ENCODE data around the gene ORM2.
"Not testable (repeated sequence)": the region's sequence is repeated elsewhere in the genome, so short reads cannot be mapped to it uniquely, and the experiment has no call there.

The ORM2 gene

DNA sequence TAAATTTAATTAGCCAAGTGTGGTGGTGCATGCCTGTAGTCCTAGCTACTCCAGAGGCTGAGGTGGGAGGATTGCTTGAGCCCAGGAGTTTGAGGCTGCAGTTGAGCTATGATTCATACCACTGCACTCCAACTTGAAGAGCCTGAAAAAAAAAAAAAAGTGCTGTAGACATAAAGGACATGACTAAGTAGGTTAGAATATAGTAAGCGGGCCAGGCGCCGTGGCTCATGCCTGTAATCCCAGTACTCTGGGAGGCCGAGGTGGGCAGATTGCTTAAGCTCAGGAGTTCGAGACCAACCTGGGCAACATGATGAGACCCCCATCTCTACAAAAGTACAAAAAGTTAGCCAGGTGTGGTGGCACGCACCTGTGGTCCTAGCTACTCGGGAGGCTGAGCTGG, 9.0 kb upstream of the ORM2 start:
- H3K4ac ChIP-seq (ENCODE audit: low read depth in 1 of 2, low read length in 2 of 2); H3K9ac ChIP-seq (ENCODE audit: low read length); H3K79me1 ChIP-seq (replicated peaks; ENCODE audit: low read length, poor library complexity, severe bottlenecking); H4K91ac ChIP-seq (ENCODE audit: low read length); H2AFZ ChIP-seq (ENCODE audit: low read depth, low read length); H4K8ac ChIP-seq (ENCODE audit: low read length); H3K9me3 ChIP-seq (ENCODE audit: control insufficient read depth, low read length); H2BK5ac ChIP-seq (ENCODE audit: low read depth, low read length, poor library complexity, severe bottlenecking); H3K4me1 ChIP-seq (ENCODE audit: control insufficient read depth, insufficient read depth, low read depth, low read length); H3K14ac ChIP-seq (ENCODE audit: low read length in 2 of 2); H2BK12ac ChIP-seq (ENCODE audit: low read length in 2 of 2); H3K23ac ChIP-seq (ENCODE audit: low read length in 2 of 2); H2AK5ac ChIP-seq (ENCODE audit: low read length, severe bottlenecking); H2BK120ac ChIP-seq (ENCODE audit: low read depth, low read length); H3K4me3 ChIP-seq (ENCODE audit: insufficient read depth in 1 of 2, low read depth in 1 of 2, low read length in 2 of 2); H3K18ac ChIP-seq (ENCODE audit: low read depth in 1 of 2, low read length in 2 of 2); H3K4me2 ChIP-seq (ENCODE audit: low read length, poor library complexity, severe bottlenecking); H2BK15ac ChIP-seq (ENCODE audit: low read depth, poor library complexity, severe bottlenecking); H3K27me3 ChIP-seq (ENCODE audit: control insufficient read depth in 1 of 2, insufficient read depth in 1 of 2, low read length in 2 of 2); H3K27ac ChIP-seq (ENCODE audit: low read length, poor library complexity, severe bottlenecking); H3K36me3 ChIP-seq (ENCODE audit: control insufficient read depth in 1 of 2, insufficient read depth in 2 of 2, low read depth in 1 of 2, low read length in 2 of 2): not testable (repeated sequence)
- peak; percentile 77 for DNase-seq
- WGBS: 50% methylated on average over 7 of the region's 7 CpGs

DNA sequence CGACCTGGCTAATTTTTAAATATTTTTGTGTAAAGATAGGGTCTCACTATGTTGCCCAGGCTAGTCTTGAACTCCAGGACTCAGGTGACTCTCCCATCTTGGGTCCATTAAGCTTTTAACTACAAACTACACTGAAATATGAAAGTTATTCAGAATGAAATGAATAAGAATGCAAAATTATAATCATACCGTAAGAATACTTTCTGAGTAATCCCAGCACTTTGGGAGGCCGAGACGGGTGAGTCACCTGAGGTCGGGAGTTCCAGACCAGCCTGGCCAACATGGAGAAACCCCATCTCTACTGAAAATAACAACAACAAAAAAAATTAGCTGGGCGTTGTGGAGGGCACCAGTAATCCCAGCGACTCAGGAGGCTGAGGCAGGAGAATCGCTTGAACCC, 7.9 kb upstream of the ORM2 start:
- peaks cover 0 to 9% of the 10 kb centered on the region in 2 experiments for H3K27me3 ChIP-seq (ENCODE audit: control insufficient read depth in 1 of 2, insufficient read depth in 1 of 2, low read length in 2 of 2)
- no peak overlapping the region for H2BK12ac ChIP-seq (ENCODE audit: low read length in 2 of 2)
- H3K79me1 ChIP-seq (replicated peaks; ENCODE audit: low read length, poor library complexity, severe bottlenecking): no peaks in the 10 kb centered on the region
- H3K4me1 ChIP-seq (ENCODE audit: control insufficient read depth, insufficient read depth, low read depth, low read length): peaks cover 8% of the 10 kb centered on the region
- H2BK120ac ChIP-seq (ENCODE audit: low read depth, low read length): no peak overlapping the region
- H3K27ac ChIP-seq (ENCODE audit: low read length, poor library complexity, severe bottlenecking): no peak overlapping the region
- H3K36me3 ChIP-seq (ENCODE audit: control insufficient read depth in 1 of 2, insufficient read depth in 2 of 2, low read depth in 1 of 2, low read length in 2 of 2): no peaks in the 10 kb centered on the region
- no peak overlapping the region for H3K4ac ChIP-seq (ENCODE audit: low read depth in 1 of 2, low read length in 2 of 2)
- no peak overlapping the region for H3K4me3 ChIP-seq (ENCODE audit: insufficient read depth in 1 of 2, low read depth in 1 of 2, low read length in 2 of 2)
- WGBS: 68% methylated on average over 7 of the region's 8 CpGs
- no peak overlapping the region for H3K18ac ChIP-seq (ENCODE audit: low read depth in 1 of 2, low read length in 2 of 2)
- H3K9ac ChIP-seq (ENCODE audit: low read length): no peak overlapping the region
- no peak overlapping the region for H3K14ac ChIP-seq (ENCODE audit: low read length in 2 of 2)
- no peak overlapping the region for H2AK5ac ChIP-seq (ENCODE audit: low read length, severe bottlenecking)
- no peak overlapping the region for H4K8ac ChIP-seq (ENCODE audit: low read length)
- H3K4me2 ChIP-seq (ENCODE audit: low read length, poor library complexity, severe bottlenecking): no peak overlapping the region
- no peak for DNase-seq
- no peak overlapping the region for H2BK5ac ChIP-seq (ENCODE audit: low read depth, low read length, poor library complexity, severe bottlenecking)
- no peak overlapping the region for H2BK15ac ChIP-seq (ENCODE audit: low read depth, poor library complexity, severe bottlenecking)
- H3K23ac ChIP-seq (ENCODE audit: low read length in 2 of 2): no peak overlapping the region
- H3K9me3 ChIP-seq (ENCODE audit: control insufficient read depth, low read length): no peaks in the 10 kb centered on the region
- H2AFZ ChIP-seq (ENCODE audit: low read depth, low read length): no peak overlapping the region
- no peak overlapping the region for H4K91ac ChIP-seq (ENCODE audit: low read length)

DNA sequence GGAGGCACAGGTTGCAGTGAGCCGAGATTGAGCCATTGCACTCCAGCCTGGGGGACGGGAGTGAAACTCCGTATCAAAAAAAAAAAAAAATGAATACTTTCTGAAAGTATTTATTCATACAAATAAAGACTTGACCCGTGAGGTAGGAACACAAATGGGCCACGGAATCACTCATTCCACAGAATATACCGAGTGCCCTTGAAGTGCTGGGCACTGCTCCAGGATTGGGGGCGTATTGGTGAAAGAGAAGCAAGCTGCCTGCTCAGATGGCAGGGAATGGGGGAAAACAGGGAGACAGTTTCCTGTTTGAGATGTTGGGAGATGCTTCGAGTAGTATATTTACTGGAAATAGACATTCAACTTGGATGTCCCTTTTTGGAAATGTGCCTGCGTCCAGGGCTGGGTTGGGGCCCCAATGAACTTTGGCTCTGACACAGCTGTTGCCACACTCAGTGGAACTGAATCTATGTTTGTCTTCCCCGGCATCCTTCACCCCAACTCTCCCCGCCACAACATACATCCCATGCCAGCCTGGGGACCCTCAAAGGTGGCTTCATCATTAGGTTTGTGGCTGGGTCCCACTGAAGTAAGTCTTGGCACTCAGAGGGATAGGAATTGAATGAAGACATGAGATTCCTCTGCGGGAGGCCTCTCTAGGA, 7.4 kb upstream of the ORM2 start:
- H3K9me3 ChIP-seq (ENCODE audit: control insufficient read depth, low read length); H3K36me3 ChIP-seq (ENCODE audit: control insufficient read depth in 1 of 2, insufficient read depth in 2 of 2, low read depth in 1 of 2, low read length in 2 of 2); H3K4me3 ChIP-seq (ENCODE audit: insufficient read depth in 1 of 2, low read depth in 1 of 2, low read length in 2 of 2); H2AFZ ChIP-seq (ENCODE audit: low read depth, low read length); H3K4me1 ChIP-seq (ENCODE audit: control insufficient read depth, insufficient read depth, low read depth, low read length); H3K27ac ChIP-seq (ENCODE audit: low read length, poor library complexity, severe bottlenecking); H2BK15ac ChIP-seq (ENCODE audit: low read depth, poor library complexity, severe bottlenecking); H3K79me1 ChIP-seq (replicated peaks; ENCODE audit: low read length, poor library complexity, severe bottlenecking); H2BK5ac ChIP-seq (ENCODE audit: low read depth, low read length, poor library complexity, severe bottlenecking); H3K4ac ChIP-seq (ENCODE audit: low read depth in 1 of 2, low read length in 2 of 2); DNase-seq; H3K18ac ChIP-seq (ENCODE audit: low read depth in 1 of 2, low read length in 2 of 2); H3K4me2 ChIP-seq (ENCODE audit: low read length, poor library complexity, severe bottlenecking); H2BK12ac ChIP-seq (ENCODE audit: low read length in 2 of 2); H4K91ac ChIP-seq (ENCODE audit: low read length); H2AK5ac ChIP-seq (ENCODE audit: low read length, severe bottlenecking); H3K23ac ChIP-seq (ENCODE audit: low read length in 2 of 2); H3K27me3 ChIP-seq (ENCODE audit: control insufficient read depth in 1 of 2, insufficient read depth in 1 of 2, low read length in 2 of 2); H3K14ac ChIP-seq (ENCODE audit: low read length in 2 of 2); H3K9ac ChIP-seq (ENCODE audit: low read length); H2BK120ac ChIP-seq (ENCODE audit: low read depth, low read length); H4K8ac ChIP-seq (ENCODE audit: low read length): not testable (repeated sequence)
- 93% methylated on average over 5 of the region's 12 CpGs for WGBS

DNA sequence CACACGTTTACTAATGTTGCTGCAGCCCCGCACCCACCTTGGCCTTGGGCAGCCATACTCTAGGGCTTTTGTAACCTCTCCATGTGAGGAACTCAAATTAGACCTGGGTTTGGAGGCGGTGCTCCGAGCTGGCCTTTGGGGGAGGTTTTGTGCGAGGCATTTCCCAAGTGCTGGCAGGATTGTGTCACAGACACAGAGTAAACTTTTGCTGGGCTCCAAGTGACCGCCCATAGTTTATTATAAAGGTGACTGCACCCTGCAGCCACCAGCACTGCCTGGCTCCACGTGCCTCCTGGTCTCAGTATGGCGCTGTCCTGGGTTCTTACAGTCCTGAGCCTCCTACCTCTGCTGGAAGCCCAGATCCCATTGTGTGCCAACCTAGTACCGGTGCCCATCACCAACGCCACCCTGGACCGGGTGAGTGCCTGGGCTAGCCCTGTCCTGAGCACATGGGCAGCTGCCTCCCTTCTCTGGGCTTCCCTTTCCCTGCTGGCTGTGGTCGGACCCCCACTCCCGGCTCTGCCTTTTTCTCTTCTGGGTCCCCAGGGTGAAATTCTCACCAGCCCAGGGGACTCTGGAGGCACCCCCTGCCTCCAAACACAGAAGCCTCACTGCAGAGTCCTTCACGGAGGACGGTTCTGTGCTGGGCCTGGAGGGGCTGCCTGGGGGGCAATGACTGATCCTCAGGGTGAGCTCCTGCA, 6.7 kb upstream of the ORM2 start, which contains the start of gene ORM1:
ORM1 (plus strand) TSS at position 268 of the 701 bp plus-strand sequence; CDS start at position 304, 36 bp downstream.
- not testable (repeated sequence) for H3K9me3 ChIP-seq (ENCODE audit: control insufficient read depth, low read length); H4K91ac ChIP-seq (ENCODE audit: low read length); H2BK120ac ChIP-seq (ENCODE audit: low read depth, low read length); H3K4ac ChIP-seq (ENCODE audit: low read depth in 1 of 2, low read length in 2 of 2); H3K23ac ChIP-seq (ENCODE audit: low read length in 2 of 2); H4K8ac ChIP-seq (ENCODE audit: low read length); H3K4me2 ChIP-seq (ENCODE audit: low read length, poor library complexity, severe bottlenecking); H2AK5ac ChIP-seq (ENCODE audit: low read length, severe bottlenecking); H2BK12ac ChIP-seq (ENCODE audit: low read length in 2 of 2); H2BK5ac ChIP-seq (ENCODE audit: low read depth, low read length, poor library complexity, severe bottlenecking); H3K79me1 ChIP-seq (replicated peaks; ENCODE audit: low read length, poor library complexity, severe bottlenecking); H3K9ac ChIP-seq (ENCODE audit: low read length); H3K4me1 ChIP-seq (ENCODE audit: control insufficient read depth, insufficient read depth, low read depth, low read length); H3K36me3 ChIP-seq (ENCODE audit: control insufficient read depth in 1 of 2, insufficient read depth in 2 of 2, low read depth in 1 of 2, low read length in 2 of 2); DNase-seq; H2BK15ac ChIP-seq (ENCODE audit: low read depth, poor library complexity, severe bottlenecking); H3K18ac ChIP-seq (ENCODE audit: low read depth in 1 of 2, low read length in 2 of 2); H2AFZ ChIP-seq (ENCODE audit: low read depth, low read length); H3K4me3 ChIP-seq (ENCODE audit: insufficient read depth in 1 of 2, low read depth in 1 of 2, low read length in 2 of 2); H3K27ac ChIP-seq (ENCODE audit: low read length, poor library complexity, severe bottlenecking); H3K14ac ChIP-seq (ENCODE audit: low read length in 2 of 2)
- H3K27me3 ChIP-seq (ENCODE audit: control insufficient read depth in 1 of 2, insufficient read depth in 1 of 2, low read length in 2 of 2): peaks cover 0 to 13% of the 10 kb centered on the region in 2 experiments
- WGBS: 50% methylated on average over 2 of the region's 15 CpGs
